Gastrocnemius medialis (tissue), 4 donors: ENCODE data around the gene KMT2E.
A peak's percentile ranks its signal among the peaks of the same experiment; 100 is the strongest.

Source experiments
- POLR2A ChIP-seq, 2 donors: fragments of 450-650 bp; IDR thresholded peaks; one replicate each; pipeline ENCODE4 v1.6.1; 2017; ENCODE audit warnings: antibody characterized with exemption in 2 of 2, mild to moderate bottlenecking in 2 of 2, moderate library complexity in 2 of 2
- TF ChIP-seq, protein P1 (sequence below), 5 experiments: fragments of 450-650 bp in 3 of 5; fragments of 200-600 bp in 2 of 5; sonication (generic) in 2 of 5; IDR thresholded peaks in 4 of 5; conservative IDR thresholded peaks in 1 of 5; 1 replicate in 4 of 5; 2 replicates in 1 of 5; pipeline ENCODE4 v1.5.1; 2016 to 2019; ENCODE audit warnings: antibody characterized with exemption in 5 of 5, mild to moderate bottlenecking in 3 of 5, moderate library complexity in 3 of 5

DNA sequence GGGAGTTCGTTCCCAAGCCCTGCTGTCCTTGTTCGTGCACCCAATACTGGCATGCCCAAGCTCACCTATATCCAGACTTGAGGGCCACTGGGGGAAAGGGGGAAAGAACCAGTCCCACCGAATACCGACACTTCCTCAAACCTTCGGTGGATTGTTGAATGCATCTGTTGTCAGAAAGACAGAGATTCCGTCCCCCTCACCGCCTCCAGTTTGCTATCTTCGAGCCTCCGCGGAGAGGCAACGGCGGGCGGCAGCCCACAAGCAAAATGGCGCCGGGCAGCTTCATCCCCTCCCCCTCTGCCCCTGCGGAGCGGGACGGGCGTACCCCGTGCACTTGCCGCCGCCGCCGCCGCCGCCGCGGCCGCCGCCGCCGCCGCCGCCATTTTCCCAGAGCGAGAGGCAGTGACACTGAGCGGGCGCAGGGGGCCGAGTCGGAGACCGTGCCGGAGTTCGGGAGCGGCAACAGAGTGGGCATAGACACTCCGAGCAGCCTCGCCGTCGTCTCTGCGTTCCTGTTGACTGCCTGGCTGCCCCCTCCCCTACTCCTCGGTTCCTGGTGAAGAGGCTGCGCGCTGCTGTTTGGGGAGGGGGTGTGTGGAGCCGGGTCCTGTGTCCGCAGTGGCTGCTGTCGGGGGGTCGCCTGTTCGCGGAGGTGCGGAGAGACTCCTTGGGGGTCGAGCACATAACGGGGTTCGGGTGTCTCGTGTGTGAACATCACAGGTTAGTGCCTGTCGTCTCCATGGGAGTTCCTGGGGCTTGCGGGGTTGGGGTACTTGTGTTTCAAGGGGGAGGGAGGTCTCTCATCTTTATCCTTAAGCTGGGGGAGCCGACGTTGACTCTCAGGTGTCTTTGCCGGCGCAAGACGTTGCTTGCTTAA, at the start of gene KMT2E:
- TF ChIP-seq POLR2A (IDR thresholded peaks at IDR 0.05) = peak in 1 of 2 donors; percentile 3
- TF ChIP-seq, protein P1, sequence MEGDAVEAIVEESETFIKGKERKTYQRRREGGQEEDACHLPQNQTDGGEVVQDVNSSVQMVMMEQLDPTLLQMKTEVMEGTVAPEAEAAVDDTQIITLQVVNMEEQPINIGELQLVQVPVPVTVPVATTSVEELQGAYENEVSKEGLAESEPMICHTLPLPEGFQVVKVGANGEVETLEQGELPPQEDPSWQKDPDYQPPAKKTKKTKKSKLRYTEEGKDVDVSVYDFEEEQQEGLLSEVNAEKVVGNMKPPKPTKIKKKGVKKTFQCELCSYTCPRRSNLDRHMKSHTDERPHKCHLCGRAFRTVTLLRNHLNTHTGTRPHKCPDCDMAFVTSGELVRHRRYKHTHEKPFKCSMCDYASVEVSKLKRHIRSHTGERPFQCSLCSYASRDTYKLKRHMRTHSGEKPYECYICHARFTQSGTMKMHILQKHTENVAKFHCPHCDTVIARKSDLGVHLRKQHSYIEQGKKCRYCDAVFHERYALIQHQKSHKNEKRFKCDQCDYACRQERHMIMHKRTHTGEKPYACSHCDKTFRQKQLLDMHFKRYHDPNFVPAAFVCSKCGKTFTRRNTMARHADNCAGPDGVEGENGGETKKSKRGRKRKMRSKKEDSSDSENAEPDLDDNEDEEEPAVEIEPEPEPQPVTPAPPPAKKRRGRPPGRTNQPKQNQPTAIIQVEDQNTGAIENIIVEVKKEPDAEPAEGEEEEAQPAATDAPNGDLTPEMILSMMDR (IDR thresholded peaks at IDR 0.05 in 4 of 5, conservative IDR thresholded peaks at IDR 0.05 in 1 of 5) = peak in 1 of 5 experiments; percentile 21
